OCI-M1 (cell line): ENCODE results near the gene FMR1.

Experiments used
- DNase-seq: peaks from one replicate; lab custom pipeline; 2025; lab: John Stamatoyannopoulos, UW

FMR1 gene

DNA sequence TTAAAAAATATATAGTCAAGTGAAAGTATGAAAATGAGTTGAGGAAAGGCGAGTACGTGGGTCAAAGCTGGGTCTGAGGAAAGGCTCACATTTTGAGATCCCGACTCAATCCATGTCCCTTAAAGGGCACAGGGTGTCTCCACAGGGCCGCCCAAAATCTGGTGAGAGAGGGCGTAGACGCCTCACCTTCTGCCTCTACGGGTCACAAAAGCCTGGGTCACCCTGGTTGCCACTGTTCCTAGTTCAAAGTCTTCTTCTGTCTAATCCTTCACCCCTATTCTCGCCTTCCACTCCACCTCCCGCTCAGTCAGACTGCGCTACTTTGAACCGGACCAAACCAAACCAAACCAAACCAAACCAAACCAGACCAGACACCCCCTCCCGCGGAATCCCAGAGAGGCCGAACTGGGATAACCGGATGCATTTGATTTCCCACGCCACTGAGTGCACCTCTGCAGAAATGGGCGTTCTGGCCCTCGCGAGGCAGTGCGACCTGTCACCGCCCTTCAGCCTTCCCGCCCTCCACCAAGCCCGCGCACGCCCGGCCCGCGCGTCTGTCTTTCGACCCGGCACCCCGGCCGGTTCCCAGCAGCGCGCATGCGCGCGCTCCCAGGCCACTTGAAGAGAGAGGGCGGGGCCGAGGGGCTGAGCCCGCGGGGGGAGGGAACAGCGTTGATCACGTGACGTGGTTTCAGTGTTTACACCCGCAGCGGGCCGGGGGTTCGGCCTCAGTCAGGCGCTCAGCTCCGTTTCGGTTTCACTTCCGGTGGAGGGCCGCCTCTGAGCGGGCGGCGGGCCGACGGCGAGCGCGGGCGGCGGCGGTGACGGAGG, at the start of gene FMR1:
Gene FMR1, plus strand, starts transcription at position 728 of the 831 bp plus-strand sequence. CDS start 261 bp downstream, outside the sequence.
- peak; percentile 96 for DNase-seq

- DNase-seq: peak; percentile 85
Measured at GRCh38 chrX:147875866-147876596, 35.7 kb upstream of the FMR1 start.

GRCh38 chrX:147876849-147877646, 34.7 kb upstream of the FMR1 start:
- DNase-seq: no peak

- DNase-seq: peak; percentile 17
Measured at GRCh38 chrX:147877726-147878125, 34.0 kb upstream of the FMR1 start.

- DNase-seq: peak; percentile 26
Measured at GRCh38 chrX:147884958-147885357, 26.8 kb upstream of the FMR1 start.

DNA sequence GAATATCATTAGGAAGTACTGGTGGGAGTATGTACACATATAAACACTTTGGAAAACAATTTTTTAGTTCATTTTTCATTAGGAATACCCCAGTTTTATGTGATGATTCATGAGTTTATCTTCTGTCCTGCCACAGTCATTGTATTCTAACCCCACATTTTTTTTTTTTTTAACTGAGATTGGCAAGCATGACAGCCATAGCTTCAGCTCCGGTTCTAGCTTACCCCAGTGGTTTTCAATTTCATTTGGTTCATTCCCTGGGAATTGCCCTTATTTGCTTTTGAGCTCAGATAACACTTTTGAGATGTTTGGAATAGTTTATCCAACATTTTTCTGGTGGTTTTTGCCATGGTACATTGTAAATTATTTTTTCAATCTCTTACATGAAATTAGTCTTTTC, 21.0 kb upstream of the FMR1 start:
- no peak for DNase-seq

- DNase-seq: no peak
Measured at GRCh38 chrX:147891896-147892295, 19.8 kb upstream of the FMR1 start.

DNA sequence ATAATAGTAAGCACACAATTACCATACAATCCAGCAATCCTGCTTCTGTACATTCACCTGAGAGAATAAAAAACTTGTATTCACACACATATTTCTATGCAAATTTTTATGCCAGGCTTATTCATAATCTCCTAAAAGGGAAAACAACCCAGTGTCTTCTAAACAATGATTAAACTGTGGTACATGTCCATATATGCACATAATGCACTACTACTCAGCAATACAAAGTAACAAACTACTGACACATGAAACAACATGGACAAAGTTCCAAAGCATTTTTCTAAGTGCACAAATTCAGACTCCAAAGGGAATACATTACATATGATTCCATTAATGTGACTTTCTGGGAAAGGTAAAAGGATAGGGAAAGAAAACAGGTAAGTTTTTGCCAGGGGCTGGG, 18.0 kb upstream of the FMR1 start:
- DNase-seq: no peak

DNA sequence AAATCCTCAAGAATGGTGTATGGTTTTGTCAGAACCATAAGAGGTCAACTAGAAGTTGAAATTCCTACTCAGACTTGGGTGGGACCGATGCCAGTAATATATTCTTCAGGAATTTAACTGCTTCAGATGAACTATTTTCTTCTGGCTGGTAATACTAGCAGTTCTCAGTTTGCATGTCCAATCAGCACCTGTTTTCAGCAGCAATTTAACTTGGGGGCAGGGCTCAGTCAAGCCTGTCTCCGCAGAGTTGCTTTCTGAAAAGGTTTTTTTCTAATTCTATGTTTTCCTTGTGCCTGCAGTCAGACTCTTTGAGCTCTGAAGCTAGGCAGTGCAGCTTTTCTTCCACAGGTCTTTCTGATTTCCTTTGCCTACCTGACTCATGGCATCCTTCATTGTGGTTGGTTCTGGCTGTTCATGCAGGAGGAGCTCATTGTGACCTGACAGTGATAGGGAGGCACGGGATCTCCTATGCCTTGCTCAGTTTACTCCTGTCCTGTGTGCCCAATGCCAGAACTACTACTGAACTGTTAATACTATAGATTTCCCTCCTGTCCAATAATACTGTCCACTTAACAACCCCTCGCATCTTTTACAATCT, 17.3 kb upstream of the FMR1 start:
- no peak for DNase-seq

GRCh38 chrX:147897117-147897516, 14.6 kb upstream of the FMR1 start:
- no peak for DNase-seq

- DNase-seq: no peak
Measured at GRCh38 chrX:147898951-147899350, 12.8 kb upstream of the FMR1 start.

DNA sequence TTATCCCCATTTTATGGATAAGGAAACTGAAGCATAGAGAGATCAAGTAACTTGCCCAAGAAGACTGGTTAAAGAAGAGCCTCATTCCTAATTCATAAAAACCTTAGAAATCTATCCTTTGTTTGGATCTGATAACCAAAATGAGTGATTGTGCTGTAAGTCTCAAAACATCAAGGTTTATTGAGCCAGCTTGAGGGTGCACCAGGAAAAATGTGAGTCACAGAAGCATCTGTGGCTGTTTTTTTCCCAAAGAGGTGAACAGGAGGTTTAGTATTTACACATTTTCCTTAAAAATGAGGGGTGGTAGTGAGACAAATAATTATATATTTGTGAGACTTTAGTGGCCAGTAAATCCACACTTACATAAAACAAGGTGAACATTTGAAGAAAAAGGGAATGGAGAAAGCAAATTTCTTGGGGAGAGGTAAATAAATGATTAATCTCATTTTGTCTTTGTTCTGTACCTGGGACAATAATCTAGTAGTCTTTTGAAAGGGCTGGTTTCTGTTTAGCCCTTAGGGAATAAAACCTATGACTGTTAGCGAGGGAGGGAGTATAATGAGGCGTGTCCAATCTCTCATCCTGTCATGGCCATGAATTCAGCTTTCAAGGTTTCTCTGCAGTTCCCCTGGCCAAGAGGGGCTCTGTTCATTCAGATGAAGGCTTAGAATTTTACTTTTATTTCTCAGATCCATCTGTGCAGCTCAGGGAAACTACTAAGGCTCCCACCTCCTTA, 12.2 kb upstream of the FMR1 start:
- DNase-seq: no peak

- no peak for DNase-seq
Measured at GRCh38 chrX:147900349-147900748, 11.4 kb upstream of the FMR1 start.

- no peak for DNase-seq
Measured at GRCh38 chrX:147901461-147902126, 10.1 kb upstream of the FMR1 start.

DNA sequence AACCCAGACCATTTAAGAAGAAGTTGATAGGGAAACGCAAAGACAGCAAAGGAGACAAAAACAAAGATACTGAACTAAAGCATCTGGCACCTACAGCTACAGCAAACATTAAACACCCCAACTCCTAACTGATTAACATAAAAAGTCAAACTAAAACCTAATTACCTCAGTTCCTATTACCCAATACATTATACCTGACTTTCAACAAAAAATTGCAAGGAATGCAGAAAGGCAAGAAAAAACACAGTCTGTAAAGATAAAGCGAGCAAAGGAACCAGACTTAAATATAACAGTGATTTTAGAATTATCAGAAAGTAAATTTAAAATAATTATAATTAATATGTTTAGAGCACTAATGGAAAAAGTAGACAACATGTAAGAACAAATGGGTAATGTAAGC, 9.4 kb upstream of the FMR1 start:
- no peak for DNase-seq

DNA sequence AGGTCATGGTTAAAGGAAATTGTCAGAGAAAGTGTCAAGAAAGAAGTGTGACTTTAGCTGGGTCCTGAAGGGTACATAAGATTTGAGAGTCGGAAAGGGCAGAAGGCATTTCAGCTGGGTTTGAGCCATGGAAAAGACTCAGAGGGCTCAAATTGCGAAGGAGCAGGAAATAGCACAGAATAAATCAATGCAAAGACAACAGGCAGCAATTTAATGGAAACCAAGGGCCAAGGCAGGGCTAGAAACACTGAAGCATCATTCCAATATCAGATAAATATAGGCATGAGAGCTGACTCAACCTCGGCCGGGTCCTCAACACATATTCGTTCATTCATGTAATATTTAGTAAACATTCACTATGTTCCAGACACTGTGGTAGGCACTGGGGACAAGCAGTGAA, 3.6 kb upstream of the FMR1 start:
- DNase-seq: no peak

DNA sequence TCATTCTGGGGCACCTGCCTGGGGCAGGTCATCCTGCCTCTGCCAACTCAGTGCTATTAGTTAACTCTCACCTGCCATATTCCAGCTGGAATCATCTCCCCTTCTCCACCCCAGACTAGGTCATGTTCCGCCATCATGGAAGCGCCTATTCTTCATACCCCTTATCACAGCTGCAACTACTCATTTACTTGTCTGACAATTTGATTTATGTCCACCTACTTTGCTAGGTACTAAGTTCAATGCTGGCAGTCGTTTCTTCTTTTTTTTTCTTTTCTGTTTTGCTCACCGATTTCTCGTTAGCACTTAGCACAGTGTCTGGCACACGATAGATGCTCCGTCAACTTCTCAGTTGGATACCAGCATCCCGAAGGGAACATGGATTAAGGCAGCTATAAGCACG, 1.1 kb upstream of the FMR1 start:
- DNase-seq: no peak

GRCh38 chrX:147912093-147912801, 528 bp downstream of the FMR1 start:
- peak; percentile 52 for DNase-seq

DNA sequence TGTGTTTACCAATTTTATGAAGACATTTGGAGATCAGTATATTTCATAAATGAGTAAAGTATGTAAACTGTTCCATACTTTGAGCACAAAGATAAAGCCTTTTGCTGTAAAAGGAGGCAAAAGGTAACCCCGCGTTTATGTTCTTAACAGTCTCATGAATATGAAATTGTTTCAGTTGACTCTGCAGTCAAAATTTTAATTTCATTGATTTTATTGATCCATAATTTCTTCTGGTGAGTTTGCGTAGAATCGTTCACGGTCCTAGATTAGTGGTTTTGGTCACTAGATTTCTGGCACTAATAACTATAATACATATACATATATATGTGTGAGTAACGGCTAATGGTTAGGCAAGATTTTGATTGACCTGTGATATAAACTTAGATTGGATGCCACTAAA, 1.9 kb downstream of the FMR1 start:
- peak; percentile 14 for DNase-seq

DNA sequence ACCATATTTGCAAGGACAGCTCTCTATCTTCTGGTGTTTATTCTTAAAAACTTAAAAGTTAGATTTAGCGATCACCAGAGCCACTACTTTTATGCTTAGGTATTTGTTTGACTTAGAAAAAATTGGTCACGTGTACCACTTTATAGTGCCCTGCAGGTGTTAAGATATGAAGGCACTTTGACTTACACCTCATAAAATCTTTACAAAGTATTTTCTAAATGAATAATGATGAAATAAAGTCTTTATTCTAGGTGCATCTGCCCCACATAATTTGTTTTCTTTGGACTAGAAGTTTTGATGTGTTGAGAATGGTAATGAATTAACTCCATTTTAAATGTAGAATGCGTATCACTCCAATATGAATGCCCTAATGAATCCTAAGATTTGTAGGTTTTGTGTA, 2.9 kb downstream of the FMR1 start:
- no peak for DNase-seq
